ENCODE measurements around the gene ZPLD1. TPM values are rescaled to one million over a fixed set of nuclear protein-coding genes. Genes with fewer than 3 reads are reported as not detected.

Gene ZPLD1
- total and polyA plus RNA-seq, 2 of the 4 experiments (the other 2 are of a cell fraction) = under 0.01 to 0.03 TPM

GRCh38 chr3:102497571-102497970 is 62.8 kb downstream of the ZPLD1 start:
- H3K4ac ChIP-seq (ENCODE audit: low read depth, low read length) = no peak overlapping the region
- no peaks in the 10 kb centered on the region for H3K9me3 ChIP-seq (ENCODE audit: control insufficient read depth, insufficient read depth, low read length)
- H4K91ac ChIP-seq (ENCODE audit: insufficient read depth, low read depth, low read length) = no peak overlapping the region
- dilution Hi-C loops (cut with HindIII; ENCODE audit: low sequenced_read_pairs, unreplicated experiment) = no loop called here
- H2AFZ ChIP-seq (replicated peaks; ENCODE audit: low read length, poor library complexity) = no peak overlapping the region
- no CpG with 5 or more reads among the region's 3 CpGs for WGBS, 2 experiments (ENCODE audit: extremely low coverage in 2 of 2, insufficient read length in 1 of 2)
- no peak overlapping the region for H3K27ac ChIP-seq (ENCODE audit: insufficient read depth, low read length)
- H3K79me1 ChIP-seq (ENCODE audit: low read depth in 1 of 2, low read length in 2 of 2) = no peaks in the 10 kb centered on the region
- H3K23ac ChIP-seq (ENCODE audit: low read depth, low read length) = no peak overlapping the region
- no peak overlapping the region for H4K5ac ChIP-seq (ENCODE audit: low read depth, low read length)
- no peak overlapping the region for H3K56ac ChIP-seq (ENCODE audit: extremely low read depth, insufficient read depth, low read length)
- H3K4me2 ChIP-seq (ENCODE audit: low read depth, low read length) = no peak overlapping the region
- POLR2A ChIA-PET (ENCODE audit: unreplicated experiment) = no interaction called here
- H2BK20ac ChIP-seq (ENCODE audit: low read depth, low read length) = no peak overlapping the region
- CTCF ChIA-PET = no interaction called here
- H3K9me1 ChIP-seq (ENCODE audit: insufficient read depth, low read length) = no peaks in the 10 kb centered on the region
- no peak overlapping the region for H3K9ac ChIP-seq (ENCODE audit: low read depth, low read length)
- no peak overlapping the region for H2BK15ac ChIP-seq (ENCODE audit: low read depth, low read length)
- no peak overlapping the region for H4K8ac ChIP-seq (ENCODE audit: low read depth in 2 of 2, low read length in 2 of 2)
- intact Hi-C loops (cut with micrococcal nuclease) = no loop called here
- ATAC-seq (ENCODE audit: low read depth) (no peak), DNase-seq (no peak)
- H2BK5ac ChIP-seq (ENCODE audit: low read depth, low read length, poor library complexity, severe bottlenecking) = no peak overlapping the region
- no TSS peak for BruUV-seq (replicated peaks)
- no peaks in the 10 kb centered on the region for H4K20me1 ChIP-seq (ENCODE audit: insufficient read depth, low read length)
- H3K4me3 ChIP-seq (ENCODE audit: insufficient read depth, low read depth, low read length) = no peak overlapping the region
- H3K4me1 ChIP-seq (ENCODE audit: control insufficient read depth, insufficient read depth, low read length) = no peaks in the 10 kb centered on the region
- no peak overlapping the region for H2AK5ac ChIP-seq (ENCODE audit: low read depth, low read length)
- TF ChIP-seq CHD1 (IDR thresholded peaks at IDR 0.05; ENCODE audit: low read depth, low read length) (no peak), MAZ (IDR thresholded peaks at IDR 0.05; ENCODE audit: borderline replicate concordance, low read depth, low read length) (no peak), MAFK (IDR thresholded peaks at IDR 0.05; ENCODE audit: low read depth, low read length) (no peak), CTCF (conservative IDR thresholded peaks at IDR 0.05; ENCODE audit: low read depth, low read length) (no peak), USF2 (IDR thresholded peaks at IDR 0.05; ENCODE audit: low read depth, low read length) (no peak), RAD21 (IDR thresholded peaks at IDR 0.05; ENCODE audit: low read length) (no peak), CEBPB (IDR thresholded peaks at IDR 0.05; ENCODE audit: low read depth, low read length) (no peak), SMC3 (IDR thresholded peaks at IDR 0.05; ENCODE audit: low read depth, low read length) (no peak), RFX5 (IDR thresholded peaks at IDR 0.05; ENCODE audit: low read depth, low read length) (no peak), ELK1 (IDR thresholded peaks at IDR 0.05; ENCODE audit: borderline replicate concordance, low read depth, low read length) (no peak), RCOR1 (IDR thresholded peaks at IDR 0.05; ENCODE audit: insufficient replicate concordance, low read length) (no peak), POLR2A (IDR thresholded peaks at IDR 0.05; ENCODE audit: low read depth, low read length) (no peak)
- no peaks in the 10 kb centered on the region for H3K27me3 ChIP-seq (ENCODE audit: control insufficient read depth, insufficient read depth, low read length)
- in situ Hi-C loops (cut with MboI; ENCODE audit: low sequenced_read_pairs) = no loop called here
- no peak overlapping the region for H3K14ac ChIP-seq (replicated peaks; ENCODE audit: low read depth, low read length)
- no peak overlapping the region for H2BK120ac ChIP-seq (ENCODE audit: low read depth, low read length)
- no peak overlapping the region for H3K18ac ChIP-seq (ENCODE audit: low read depth, low read length)
- no peak overlapping the region for H2AK9ac ChIP-seq (replicated peaks; ENCODE audit: low read depth, low read length, poor library complexity)
- H3K36me3 ChIP-seq (ENCODE audit: control insufficient read depth, insufficient read depth, low read length) = no peaks in the 10 kb centered on the region
